OCI-LY7 (cell line): ENCODE results near the gene ANO3. TPM values are rescaled to one million over a fixed set of nuclear protein-coding genes. Genes with fewer than 3 reads are reported as not detected.

Source experiments
- BruUV-seq: library from RNA; stranded (reverse); fragments of 400-500 nt; replicated peaks from 2 replicates; lab custom pipeline; 2021; lab: Mats Ljungman, UMichigan
- CTCF ChIA-PET: fragments of 300-600 bp; sonication (Branson Sonifier 250); formaldehyde crosslinking; loops from one replicate; lab custom pipeline; 2022; ENCODE audit warnings: antibody characterized with exemption; ENCODE audit not compliant: unreplicated experiment; lab: Charles Lee
- POLR2A ChIA-PET: fragments of 300-600 bp; sonication (Branson Sonifier 250); formaldehyde crosslinking; loops from one replicate; lab custom pipeline; 2022; ENCODE audit warnings: antibody characterized with exemption; lab: Charles Lee
- DNase-seq: peaks from one replicate; pipeline ENCODE4 v3.0.0-alpha.2; 2015; ENCODE audit warnings: low spot score
- H2AFZ ChIP-seq: fragments of 200-600 bp; sonication (generic), shearing (Covaris generic); 2 replicates; pipeline ENCODE4 v1.6.1; 2014; ENCODE audit warnings: mild to moderate bottlenecking, antibody characterized with exemption, low read length, moderate library complexity
- H3K27ac ChIP-seq: fragments of 200-600 bp; sonication (generic); 2 replicates; pipeline ENCODE4 v1.5.1; 2014; ENCODE audit warnings: mixed run types, low read depth, mild to moderate bottlenecking, moderate library complexity, low read length, inconsistent platforms; ENCODE audit not compliant: poor library complexity, severe bottlenecking
- H3K36me3 ChIP-seq: fragments of 200-600 bp; sonication (generic); 2 replicates; pipeline ENCODE4 v1.6.1; 2014; ENCODE audit warnings: mild to moderate bottlenecking, antibody characterized with exemption, low read length, moderate library complexity, mixed read lengths; ENCODE audit not compliant: insufficient read depth
- H3K4me1 ChIP-seq: fragments of 200-600 bp; sonication (generic); 2 replicates; pipeline ENCODE4 v1.5.1; 2014; ENCODE audit warnings: mild to moderate bottlenecking, low read length; ENCODE audit not compliant: insufficient read depth, poor library complexity, severe bottlenecking
- H3K4me2 ChIP-seq: fragments of 200-600 bp; sonication (generic); 2 replicates; pipeline ENCODE4 v1.6.1; 2014; ENCODE audit warnings: mild to moderate bottlenecking, low read length
- H3K4me3 ChIP-seq: fragments of 200-600 bp; sonication (generic); 2 replicates; pipeline ENCODE4 v1.5.1; 2014; ENCODE audit warnings: mild to moderate bottlenecking, low read depth, low read length; ENCODE audit not compliant: poor library complexity, severe bottlenecking
- H3K79me2 ChIP-seq: fragments of 200-600 bp; sonication (generic); 2 replicates; pipeline ENCODE4 v1.6.1; 2016; ENCODE audit warnings: low read depth, mild to moderate bottlenecking, low read length, moderate library complexity, mixed read lengths; ENCODE audit not compliant: insufficient read depth
- H3K9me2 ChIP-seq: fragments of 200-600 bp; sonication (generic); 2 replicates; pipeline ENCODE4 v1.6.1; 2016; ENCODE audit warnings: mild to moderate bottlenecking, low read length, mixed read lengths; ENCODE audit not compliant: insufficient read depth
- H3K9me3 ChIP-seq: fragments of 200-600 bp; sonication (generic); 2 replicates; pipeline ENCODE4 v1.6.1; 2014; ENCODE audit warnings: mild to moderate bottlenecking, mixed run types, low read length, mixed read lengths
- H4K20me1 ChIP-seq: fragments of 200-600 bp; sonication (generic); 2 replicates; pipeline ENCODE4 v1.6.1; 2014; ENCODE audit warnings: mild to moderate bottlenecking, antibody characterized with exemption, low read length, moderate library complexity, mixed read lengths; ENCODE audit not compliant: insufficient read depth
- EZH2phosphoT487 ChIP-seq: fragments of 200-600 bp; sonication (generic); IDR thresholded peaks from 2 replicates; pipeline ENCODE4 v1.6.1; 2018; ENCODE audit warnings: low read depth, borderline replicate concordance, mild to moderate bottlenecking, mixed run types, antibody characterized with exemption, low read length, moderate library complexity, mixed read lengths
- intact Hi-C: fragments of 100-400 bp; cut with micrococcal nuclease; formaldehyde crosslinking; loops from one replicate; pipeline ENCODE4 v1.10.0; 2022; ENCODE audit not compliant: unreplicated experiment
- total RNA-seq, 2 experiments: library from RNA; depleted of rRNA in 1 of 2; stranded (reverse); fragments of >200 nt in 1 of 2; shearing (Covaris generic) in 1 of 2; gene quantifications; 2 replicates each; pipeline ENCODE4 v1.2.3, GENCODE V29; 2014 to 2022
- TF ChIP-seq, protein P1 (sequence below): fragments of 200-600 bp; sonication (generic); conservative IDR thresholded peaks from 2 replicates; pipeline ENCODE4 v1.5.1; 2014; ENCODE audit warnings: mild to moderate bottlenecking, antibody characterized with exemption, low read length, moderate library complexity, mixed read lengths

ANO3 gene
- total RNA-seq, 2 experiments from 2014 or later, result 0.03 TPM; not detected in 1

GRCh38 chr11:26330262-26330661, 1.7 kb upstream of the ANO3 start:
- POLR2A ChIA-PET, result interaction anchor here (1.2 kb wide), 1 partner anchor 8 kb away, joined by 7 read pairs; no protein-coding TSS in a partner anchor
- Histone ChIP-seq H3K27ac (no peak overlapping the region), H3K4me1 (no peaks in the 10 kb centered on the region), H3K4me3 (no peak overlapping the region), H3K4me2 (no peak overlapping the region), H3K9me3 (no peaks in the 10 kb centered on the region), H3K79me2 (no peaks in the 10 kb centered on the region), H2AFZ (no peak overlapping the region), H4K20me1 (no peaks in the 10 kb centered on the region), H3K9me2 (no peaks in the 10 kb centered on the region), H3K36me3 (no peaks in the 10 kb centered on the region)
- DNase-seq, result no peak
- TF ChIP-seq EZH2phosphoT487, result no peak
- TF ChIP-seq, protein P1, sequence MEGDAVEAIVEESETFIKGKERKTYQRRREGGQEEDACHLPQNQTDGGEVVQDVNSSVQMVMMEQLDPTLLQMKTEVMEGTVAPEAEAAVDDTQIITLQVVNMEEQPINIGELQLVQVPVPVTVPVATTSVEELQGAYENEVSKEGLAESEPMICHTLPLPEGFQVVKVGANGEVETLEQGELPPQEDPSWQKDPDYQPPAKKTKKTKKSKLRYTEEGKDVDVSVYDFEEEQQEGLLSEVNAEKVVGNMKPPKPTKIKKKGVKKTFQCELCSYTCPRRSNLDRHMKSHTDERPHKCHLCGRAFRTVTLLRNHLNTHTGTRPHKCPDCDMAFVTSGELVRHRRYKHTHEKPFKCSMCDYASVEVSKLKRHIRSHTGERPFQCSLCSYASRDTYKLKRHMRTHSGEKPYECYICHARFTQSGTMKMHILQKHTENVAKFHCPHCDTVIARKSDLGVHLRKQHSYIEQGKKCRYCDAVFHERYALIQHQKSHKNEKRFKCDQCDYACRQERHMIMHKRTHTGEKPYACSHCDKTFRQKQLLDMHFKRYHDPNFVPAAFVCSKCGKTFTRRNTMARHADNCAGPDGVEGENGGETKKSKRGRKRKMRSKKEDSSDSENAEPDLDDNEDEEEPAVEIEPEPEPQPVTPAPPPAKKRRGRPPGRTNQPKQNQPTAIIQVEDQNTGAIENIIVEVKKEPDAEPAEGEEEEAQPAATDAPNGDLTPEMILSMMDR, result no peak
- intact Hi-C loops, result no loop called here
- no TSS peak for BruUV-seq
- CTCF ChIA-PET, result no interaction called here

DNA sequence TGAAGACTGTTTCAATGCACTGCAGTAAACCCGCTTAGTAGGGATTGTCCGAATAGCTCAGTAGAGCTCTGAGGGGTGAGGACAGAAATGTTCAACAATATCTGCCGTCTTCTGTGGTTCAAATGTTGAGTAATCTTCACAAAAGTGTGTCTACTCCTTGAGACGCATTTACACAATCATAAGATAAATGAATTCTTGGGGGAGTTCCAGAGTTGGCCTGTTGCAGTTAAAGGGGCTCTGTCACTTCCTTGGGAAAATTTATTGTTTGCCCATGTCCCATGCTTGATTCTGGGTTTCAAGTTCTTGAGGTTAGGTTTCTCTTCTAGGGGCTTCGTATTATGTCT, 614 bp downstream of the ANO3 start:
- H3K27ac ChIP-seq, result no peak overlapping the region
- no peak for DNase-seq
- no TSS peak for BruUV-seq
- no peaks in the 10 kb centered on the region for H3K4me1 ChIP-seq
- H3K4me2 ChIP-seq, result no peak overlapping the region
- H4K20me1 ChIP-seq, result no peaks in the 10 kb centered on the region
- no peak overlapping the region for H3K4me3 ChIP-seq
- no peaks in the 10 kb centered on the region for H3K79me2 ChIP-seq
- no peaks in the 10 kb centered on the region for H3K9me3 ChIP-seq
- H3K36me3 ChIP-seq, result no peaks in the 10 kb centered on the region
- no peak overlapping the region for H2AFZ ChIP-seq
- H3K9me2 ChIP-seq, result no peaks in the 10 kb centered on the region
- TF ChIP-seq, protein P1, result no peak
- no peak for TF ChIP-seq EZH2phosphoT487
- CTCF ChIA-PET, result no interaction called here
- POLR2A ChIA-PET, result no interaction called here
- intact Hi-C loops, result no loop called here

- Histone ChIP-seq H3K4me2 (no peak overlapping the region), H3K4me1 (no peaks in the 10 kb centered on the region), H3K9me2 (no peaks in the 10 kb centered on the region), H3K79me2 (no peaks in the 10 kb centered on the region), H3K9me3 (no peaks in the 10 kb centered on the region), H3K4me3 (no peak overlapping the region), H3K36me3 (no peaks in the 10 kb centered on the region), H2AFZ (no peak overlapping the region), H4K20me1 (no peaks in the 10 kb centered on the region), H3K27ac (no peak overlapping the region)
- TF ChIP-seq, protein P1, result no peak
- no peak for TF ChIP-seq EZH2phosphoT487
- CTCF ChIA-PET, result no interaction called here
- POLR2A ChIA-PET, result interaction anchor here (0.7 to 1.4 kb wide), 4 partner anchors 9 to 15 kb away, joined by 3 read pairs; no protein-coding TSS in a partner anchor
- DNase-seq, result no peak
- intact Hi-C loops, result no loop called here
- BruUV-seq, result no TSS peak
These were observed 2.0 kb downstream of the ANO3 start for GRCh38 chr11:26333906-26334305.
